ACHN (cell line): ENCODE measurements around the gene RSAD1.

Experiments
- DNase-seq: peaks from one replicate; pipeline ENCODE4 v3.0.0-alpha.2; 2015
- in situ Hi-C: cut with HindIII; loops from 2 replicates; pipeline ENCODE4 v1.10.0; 2017; ENCODE audit warnings: low sequenced_read_pairs, low pct_ligation_motif_present, low pct_unique_long_range_greater_than_20kb

The RSAD1 gene

GRCh38 chr17:50508573-50509460 lies 30.2 kb downstream of the RSAD1 start:
- no peak for DNase-seq
- in situ Hi-C loops: no loop called here

DNA sequence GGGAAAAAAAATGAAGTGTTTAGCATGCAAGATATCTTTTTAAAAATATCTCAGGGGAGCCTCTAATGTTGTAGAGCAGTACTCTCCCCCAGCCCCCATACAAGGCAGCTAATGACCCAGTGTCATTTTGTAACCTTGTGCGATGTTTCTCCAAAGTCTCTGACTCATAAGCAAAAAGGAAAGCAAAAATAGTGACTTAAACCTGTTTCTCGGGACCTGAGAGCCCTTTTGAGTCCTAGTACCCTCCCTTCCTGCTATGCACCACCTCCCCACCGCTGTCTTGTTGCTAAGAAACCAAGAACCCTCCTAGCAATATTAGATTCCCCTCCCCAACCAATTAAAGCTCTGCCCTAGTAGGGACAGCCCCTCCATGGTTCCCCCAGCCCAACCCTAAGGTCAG lies 32.4 kb downstream of the RSAD1 start:
- in situ Hi-C loops: no loop called here
- no peak for DNase-seq

GRCh38 chr17:50513495-50513894 lies 34.8 kb downstream of the RSAD1 start:
- in situ Hi-C loops: no loop called here
- no peak for DNase-seq

DNA sequence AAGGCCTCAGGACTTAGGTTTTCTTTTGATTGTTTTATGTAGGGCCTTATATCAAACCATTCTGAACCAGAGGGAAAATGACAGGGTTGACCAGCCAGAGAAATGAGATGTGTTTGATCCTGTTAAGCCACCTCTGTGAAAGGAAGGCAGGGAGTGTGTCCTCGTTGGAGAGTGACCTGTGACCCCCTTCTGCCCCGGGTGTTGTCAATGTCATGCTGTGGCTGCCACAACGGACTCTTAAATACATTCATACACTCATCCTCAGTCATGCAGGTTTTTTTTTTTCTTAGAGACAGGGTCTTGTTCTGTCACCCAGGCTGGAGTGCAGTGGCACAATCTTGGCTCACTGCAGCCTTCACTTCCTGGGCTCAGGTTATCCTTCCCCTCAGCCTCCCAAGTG lies 35.7 kb downstream of the RSAD1 start:
- DNase-seq: no peak
- in situ Hi-C loops: no loop called here

GRCh38 chr17:50514936-50515702 lies 36.5 kb downstream of the RSAD1 start:
- DNase-seq: no peak

DNA sequence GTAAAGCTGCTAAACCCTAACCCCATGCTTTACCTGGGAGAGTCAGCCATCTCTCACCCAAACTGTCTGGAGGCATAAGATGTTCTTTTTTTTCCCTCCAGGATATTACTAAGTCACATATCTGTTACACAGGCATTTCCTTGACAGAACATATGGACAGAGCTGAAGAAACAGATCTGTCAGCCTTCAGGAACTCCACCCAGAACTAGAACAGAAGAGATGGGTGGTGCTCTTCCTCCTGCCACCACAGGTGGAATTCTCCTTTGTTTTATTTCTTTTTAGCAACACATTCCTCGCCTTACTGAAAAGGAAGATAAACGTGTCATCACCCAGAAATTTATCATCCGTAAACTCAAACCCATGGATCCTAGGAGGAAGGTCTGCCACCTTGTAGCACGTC lies 38.4 kb downstream of the RSAD1 start:
- DNase-seq: no peak
- in situ Hi-C loops: no loop called here

More at GRCh38 chr17:50514936-50515702, 36.5 kb downstream of the RSAD1 start:
- in situ Hi-C loops: no loop called here

GRCh38 chr17:50517504-50518383 lies 39.1 kb downstream of the RSAD1 start:
- no peak for DNase-seq
- in situ Hi-C loops: no loop called here

DNA sequence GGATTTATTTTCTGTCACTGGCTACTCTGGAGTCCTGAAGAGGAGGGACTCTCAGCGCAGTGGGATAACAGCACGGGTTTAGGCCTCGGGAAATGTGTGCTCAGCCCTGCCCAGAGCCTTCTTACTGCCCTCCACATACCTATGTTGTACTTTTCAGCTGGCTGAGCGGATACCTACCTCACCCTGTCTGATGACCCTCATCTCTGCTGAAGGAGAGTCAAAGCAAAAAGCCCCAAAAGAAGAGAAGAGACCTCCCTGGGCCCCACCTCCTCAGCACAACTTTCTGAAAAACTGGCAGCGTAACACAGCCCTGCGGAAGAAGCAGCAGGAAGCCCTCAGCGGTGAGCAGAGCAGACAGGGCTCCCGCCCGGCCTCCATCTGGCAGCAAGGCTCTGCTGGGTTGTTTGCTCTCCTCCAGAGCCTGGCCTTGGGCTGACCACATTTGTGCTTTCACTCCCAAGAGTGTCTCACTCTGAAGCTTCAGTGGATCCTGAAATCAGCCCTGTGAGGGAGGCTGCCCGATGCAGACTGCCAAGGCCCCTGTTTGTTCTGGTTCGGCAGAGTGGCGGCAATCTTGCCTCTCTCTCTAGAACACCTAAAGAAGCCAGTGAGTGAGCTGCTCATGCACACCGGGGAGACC lies 39.8 kb downstream of the RSAD1 start:
- in situ Hi-C loops: no loop called here

DNA sequence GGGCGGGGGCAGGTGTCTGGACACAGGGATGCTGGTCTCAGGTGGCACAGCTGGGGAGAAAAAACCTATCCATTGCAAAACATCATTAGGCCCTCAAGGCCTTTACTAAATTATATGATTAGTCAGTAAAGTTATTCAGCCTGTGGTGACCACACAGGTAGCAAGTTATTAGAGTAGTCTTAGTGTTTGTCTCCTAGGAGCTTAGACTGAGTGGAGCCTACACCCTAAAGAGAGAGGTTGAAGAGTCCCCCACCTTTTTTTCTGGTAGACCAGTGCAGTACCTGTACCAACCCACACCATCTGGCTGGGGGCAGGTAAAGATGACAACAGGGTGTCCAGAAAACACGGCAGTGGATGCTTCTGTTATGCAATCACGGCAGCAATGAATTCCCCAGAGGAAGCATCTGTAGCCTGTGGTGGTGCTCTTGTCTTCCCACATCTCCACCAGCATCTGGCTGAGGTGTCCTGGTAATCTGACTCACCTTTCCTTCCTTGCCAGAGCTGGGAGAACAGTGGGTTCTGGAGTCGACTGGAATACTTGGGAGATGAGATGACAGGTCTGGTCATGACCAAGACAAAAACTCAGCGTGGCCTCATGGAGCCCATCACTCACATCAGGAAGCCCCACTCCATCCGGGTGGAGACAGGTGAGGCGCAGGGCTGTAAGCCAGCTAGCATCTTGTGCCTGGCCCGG lies 40.6 kb downstream of the RSAD1 start:
- no peak for DNase-seq
- in situ Hi-C loops: no loop called here

More for the DNA sequence above, 39.8 kb downstream of the RSAD1 start:
- DNase-seq: no peak

DNA sequence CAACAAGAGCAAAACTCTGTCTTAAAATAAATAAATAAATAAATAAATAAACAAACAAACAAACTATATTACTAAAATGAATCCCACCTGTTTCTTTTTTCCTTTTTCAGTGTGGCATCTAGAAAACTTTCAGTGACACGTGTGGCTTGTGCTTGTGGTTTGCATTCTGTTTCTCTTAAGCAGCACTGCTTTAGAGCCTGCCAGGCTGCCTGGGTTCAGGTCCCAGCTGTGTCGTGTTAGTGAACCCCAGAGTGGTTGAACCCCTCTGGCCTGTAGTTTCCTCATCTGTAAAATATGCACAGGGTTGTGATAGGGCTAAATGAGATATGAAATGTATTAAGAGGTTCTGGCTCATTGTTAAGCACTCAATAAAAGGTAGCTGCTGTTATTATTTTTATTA lies 41.8 kb downstream of the RSAD1 start:
- DNase-seq: no peak
- in situ Hi-C loops: no loop called here

DNA sequence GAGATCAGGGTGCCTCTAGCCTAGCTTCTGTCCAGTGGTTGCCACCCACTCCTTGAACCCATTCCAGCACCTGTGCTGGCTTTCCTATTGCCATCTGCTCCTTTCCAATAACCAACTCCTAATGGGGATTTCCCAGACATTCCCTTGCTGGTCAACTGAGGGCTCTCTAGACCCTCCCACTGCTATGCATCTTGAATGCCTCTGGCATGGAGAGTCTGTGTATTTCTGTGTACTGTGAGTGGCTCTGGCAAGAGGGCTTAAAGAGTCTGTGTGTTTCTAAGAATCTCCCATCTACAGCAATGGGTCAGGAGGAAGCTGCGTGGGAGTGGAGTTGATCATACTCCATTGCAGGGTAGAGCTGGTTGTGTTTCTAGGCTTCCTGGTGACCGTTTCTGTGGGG lies 42.9 kb downstream of the RSAD1 start:
- DNase-seq: no peak
- in situ Hi-C loops: no loop called here

GRCh38 chr17:50522766-50523165 lies 44.1 kb downstream of the RSAD1 start:
- no peak for DNase-seq
- in situ Hi-C loops: no loop called here

GRCh38 chr17:50523208-50523607 lies 44.5 kb downstream of the RSAD1 start:
- in situ Hi-C loops: no loop called here
- DNase-seq: no peak

- DNase-seq: no peak
- in situ Hi-C loops: no loop called here
Observed at GRCh38 chr17:50524838-50525237, 46.2 kb downstream of the RSAD1 start.

DNA sequence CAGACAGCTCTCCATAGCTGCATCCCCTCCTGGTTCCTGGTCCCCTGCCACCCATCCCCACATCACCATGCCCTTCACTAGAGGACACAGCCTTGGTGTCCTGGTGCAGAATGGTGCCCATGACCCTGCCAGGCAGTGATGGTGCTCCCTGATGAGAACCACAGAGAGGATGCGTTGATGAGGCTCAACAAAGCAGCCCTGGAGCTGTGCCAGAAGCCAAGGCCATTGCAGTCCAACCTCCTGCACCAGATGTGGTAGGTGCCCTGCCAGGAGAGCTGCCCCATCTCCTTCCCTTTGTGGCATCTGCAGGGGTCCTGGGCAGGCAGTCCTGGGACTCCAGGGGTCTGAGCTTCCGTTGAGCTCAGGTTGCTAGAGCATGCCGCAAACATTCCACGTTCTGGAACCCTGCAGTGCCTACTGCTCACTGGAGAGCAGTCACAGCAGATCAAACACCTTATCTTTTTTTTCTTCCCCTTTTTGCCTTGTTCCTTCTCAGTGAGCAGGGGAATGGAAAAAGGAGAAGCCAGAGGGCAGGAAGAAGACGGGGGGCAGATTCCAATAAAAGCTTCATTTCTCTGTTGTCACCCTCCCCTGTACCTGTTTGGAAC lies 48.6 kb downstream of the RSAD1 start:
- DNase-seq: no peak
- in situ Hi-C loops: no loop called here

GRCh38 chr17:50527949-50528474 lies 49.4 kb downstream of the RSAD1 start:
- no peak for DNase-seq
- in situ Hi-C loops: no loop called here

GRCh38 chr17:50529849-50530248 lies 51.2 kb downstream of the RSAD1 start:
- in situ Hi-C loops: no loop called here
- DNase-seq: no peak
